SK-N-MC (cell line): Measurements from ENCODE around the gene CACNA2D2.

Experiments used
- EZH2 ChIP-seq: fragments of 200-600 bp; sonication (generic); IDR thresholded peaks from one replicate; pipeline ENCODE4 v1.6.1; 2017; ENCODE audit warnings: antibody characterized with exemption
- POLR2AphosphoS5 ChIP-seq: IDR thresholded peaks from 2 replicates; pipeline ENCODE4 v1.6.1; 2012; ENCODE audit warnings: mild to moderate bottlenecking, low read depth, low read length, borderline replicate concordance

GRCh38 chr3:50533807-50534461 is 30.5 kb upstream of the CACNA2D2 start:
- TF ChIP-seq POLR2AphosphoS5 (no peak), EZH2 (no peak)
